GM23338 (cell line): Measurements from ENCODE around the gene NET1. TPM values are rescaled to one million over a fixed set of nuclear protein-coding genes. Genes with fewer than 3 reads are reported as not detected.

Experiments used
- ATAC-seq: fragments of 200-7000 bp; cut with Tn5 transposase; 3 replicates; pipeline ENCODE4 v1.9.1; 2020
- DNase-seq: peaks from one replicate; pipeline ENCODE4 v3.0.0-alpha.2; 2015; ENCODE audit warnings: low spot score
- H2AFZ ChIP-seq: fragments of 200-600 bp; sonication (generic); 2 replicates; pipeline ENCODE4 v1.8.0; 2016; ENCODE audit warnings: antibody characterized with exemption, mild to moderate bottlenecking, moderate library complexity
- H3F3A ChIP-seq: fragments of 200-600 bp; sonication (generic); replicated peaks from 2 replicates; pipeline ENCODE4 v1.8.0; 2017; ENCODE audit warnings: antibody characterized with exemption, mixed run types, low read depth
- H3K27ac ChIP-seq: fragments of 200-600 bp; sonication (generic); 2 replicates; pipeline ENCODE4 v1.6.1; 2016; ENCODE audit warnings: low read depth
- H3K27me3 ChIP-seq: fragments of 200-600 bp; sonication (generic); 2 replicates; pipeline ENCODE4 v1.8.0; 2016; ENCODE audit warnings: mild to moderate bottlenecking, mixed run types, moderate library complexity; ENCODE audit not compliant: insufficient read depth
- H3K36me3 ChIP-seq: fragments of 200-600 bp; sonication (generic); 2 replicates; pipeline ENCODE4 v1.8.0; 2016; ENCODE audit warnings: mild to moderate bottlenecking; ENCODE audit not compliant: insufficient read depth
- H3K4me1 ChIP-seq: fragments of 200-600 bp; sonication (generic); 2 replicates; pipeline ENCODE4 v1.8.0; 2016; ENCODE audit warnings: mild to moderate bottlenecking, moderate library complexity; ENCODE audit not compliant: insufficient read depth
- H3K4me2 ChIP-seq: fragments of 200-600 bp; sonication (generic); 2 replicates; pipeline ENCODE4 v1.7.1; 2017; ENCODE audit warnings: mixed run types
- H3K4me3 ChIP-seq: fragments of 200-600 bp; sonication (generic); 2 replicates; pipeline ENCODE4 v1.6.1; 2016; ENCODE audit warnings: mixed run types
- H3K79me2 ChIP-seq: fragments of 200-600 bp; sonication (generic); replicated peaks from 2 replicates; pipeline ENCODE4 v1.8.0; 2017; ENCODE audit warnings: mild to moderate bottlenecking; ENCODE audit not compliant: insufficient read depth
- H3K9me2 ChIP-seq: fragments of 200-600 bp; sonication (generic); 2 replicates; pipeline ENCODE4 v1.8.0; 2017; ENCODE audit not compliant: insufficient read depth
- H4K20me1 ChIP-seq: fragments of 200-600 bp; sonication (generic); replicated peaks from 2 replicates; pipeline ENCODE4 v1.8.0; 2017; ENCODE audit warnings: mild to moderate bottlenecking; ENCODE audit not compliant: insufficient read depth
- H3K27ac Mint-ChIP-seq: 2 replicates; pipeline ENCODE4 v1.8.0; 2020; ENCODE audit warnings: inconsistent platforms, mild to moderate bottlenecking, moderate library complexity, mixed read lengths
- H3K27me3 Mint-ChIP-seq: 3 replicates; pipeline ENCODE4 v1.8.0; 2022; ENCODE audit warnings: low read depth, mild to moderate bottlenecking, moderate library complexity, mixed read lengths, inconsistent platforms; ENCODE audit not compliant: insufficient read depth, poor library complexity
- H3K36me3 Mint-ChIP-seq: 3 replicates; pipeline ENCODE4 v1.8.0; 2021; ENCODE audit warnings: low read depth, mild to moderate bottlenecking, inconsistent platforms, moderate library complexity, mixed read lengths
- H3K4me1 Mint-ChIP-seq: 3 replicates; pipeline ENCODE4 v1.8.0; 2020; ENCODE audit warnings: mild to moderate bottlenecking, inconsistent platforms, mixed read lengths
- H3K4me3 Mint-ChIP-seq: 3 replicates; pipeline ENCODE4 v1.8.0; 2021; ENCODE audit warnings: moderate library complexity, mild to moderate bottlenecking, inconsistent platforms, mixed read lengths
- H3K9me3 Mint-ChIP-seq: 3 replicates; pipeline ENCODE4 v1.8.0; 2020; ENCODE audit warnings: moderate library complexity, mild to moderate bottlenecking, inconsistent platforms, mixed read lengths
- CREB1 ChIP-seq: fragments of 250-450 bp; sonication (Bioruptor Pico); IDR thresholded peaks from 2 replicates; pipeline ENCODE4 v1.5.0; 2020; ENCODE audit warnings: low read depth, mild to moderate bottlenecking, moderate library complexity
- EZH2 ChIP-seq: fragments of 200-600 bp; sonication (generic); IDR thresholded peaks from one replicate; pipeline ENCODE4 v1.8.0; 2017; ENCODE audit warnings: antibody characterized with exemption, mild to moderate bottlenecking, low read depth; ENCODE audit not compliant: unreplicated experiment
- EZH2phosphoT487 ChIP-seq: fragments of 200-600 bp; sonication (generic); IDR thresholded peaks from one replicate; pipeline ENCODE4 v1.8.1; 2018; ENCODE audit warnings: antibody characterized with exemption; ENCODE audit not compliant: unreplicated experiment
- JUNB ChIP-seq: IDR thresholded peaks from one replicate; pipeline ENCODE4 v1.6.1; 2016; ENCODE audit warnings: antibody characterized with exemption; ENCODE audit not compliant: unreplicated experiment
- NANOG ChIP-seq: IDR thresholded peaks from 2 replicates; pipeline ENCODE4 v1.6.1; 2016; ENCODE audit warnings: antibody characterized with exemption, borderline replicate concordance
- POLR2AphosphoS5 ChIP-seq: IDR thresholded peaks from 2 replicates; pipeline ENCODE4 v1.6.1; 2016; ENCODE audit warnings: antibody characterized with exemption, low read depth
- STAT1 ChIP-seq: IDR thresholded peaks from one replicate; pipeline ENCODE4 v1.6.1; 2016; ENCODE audit warnings: antibody characterized with exemption; ENCODE audit not compliant: unreplicated experiment
- ZNF331 ChIP-seq: fragments of 250-450 bp; sonication (Bioruptor Pico); IDR thresholded peaks from 2 replicates; pipeline ENCODE4 v1.5.0; 2020; ENCODE audit warnings: low read depth, mild to moderate bottlenecking, moderate library complexity
- polyA plus RNA-seq: library from polyadenylated mRNA; unstranded; fragments of >200 nt; fragmentation: Nextera tagmentation; extraction: Ambion mirVana; gene quantifications from 2 replicates; pipeline ENCODE4 v1.2.1, GENCODE V29; 2016
- total RNA-seq: library from RNA; depleted of rRNA; stranded (reverse); fragments of >200 nt; shearing (Covaris generic); gene quantifications from 2 replicates; pipeline ENCODE4 v1.2.3, GENCODE V29; 2014
- TF ChIP-seq, protein P1 (sequence below), 2 experiments: fragments of 200-600 bp in 1 of 2; sonication (generic) in 1 of 2; conservative IDR thresholded peaks; 2 replicates each; pipeline versions ENCODE4 v1.5.1 to v1.6.1; 2016 to 2017; ENCODE audit warnings: antibody characterized with exemption in 2 of 2, low read depth in 2 of 2, mild to moderate bottlenecking in 2 of 2, moderate library complexity in 1 of 2
- TF ChIP-seq, protein P2 (sequence below): IDR thresholded peaks from one replicate; pipeline ENCODE4 v1.6.1; 2018; ENCODE audit warnings: antibody characterized with exemption; ENCODE audit not compliant: unreplicated experiment
- TF ChIP-seq, protein P3 (sequence below): IDR thresholded peaks from 2 replicates; pipeline ENCODE4 v1.6.1; 2016; ENCODE audit warnings: antibody characterized with exemption
- TF ChIP-seq, protein P4 (sequence below): fragments of 250-450 bp; sonication (Bioruptor Pico); IDR thresholded peaks from 2 replicates; pipeline ENCODE4 v1.5.0; 2020; ENCODE audit warnings: mild to moderate bottlenecking, moderate library complexity

NET1 gene
- total and polyA plus RNA-seq, 2 experiments from 2014 or later = 47.9 to 93.9 TPM

DNA sequence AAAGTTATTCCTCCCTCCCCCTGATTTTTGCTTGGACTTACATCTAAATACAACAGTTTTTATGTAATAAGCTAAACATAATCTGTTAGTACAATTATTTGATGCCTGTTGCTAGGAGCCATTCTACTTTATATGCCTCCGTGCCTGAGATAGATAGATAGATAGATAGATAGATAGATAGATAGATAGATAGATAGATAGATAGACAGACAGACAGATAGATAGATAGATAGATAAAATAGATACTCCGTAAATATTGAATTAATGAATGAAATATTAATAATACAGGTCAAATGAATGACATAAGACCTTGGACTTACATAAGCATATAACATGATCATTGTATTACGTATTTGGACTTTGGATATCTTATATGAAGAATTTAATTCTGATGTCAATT, 23.0 kb downstream of the NET1 start (continued):
- TF ChIP-seq, protein P1, sequence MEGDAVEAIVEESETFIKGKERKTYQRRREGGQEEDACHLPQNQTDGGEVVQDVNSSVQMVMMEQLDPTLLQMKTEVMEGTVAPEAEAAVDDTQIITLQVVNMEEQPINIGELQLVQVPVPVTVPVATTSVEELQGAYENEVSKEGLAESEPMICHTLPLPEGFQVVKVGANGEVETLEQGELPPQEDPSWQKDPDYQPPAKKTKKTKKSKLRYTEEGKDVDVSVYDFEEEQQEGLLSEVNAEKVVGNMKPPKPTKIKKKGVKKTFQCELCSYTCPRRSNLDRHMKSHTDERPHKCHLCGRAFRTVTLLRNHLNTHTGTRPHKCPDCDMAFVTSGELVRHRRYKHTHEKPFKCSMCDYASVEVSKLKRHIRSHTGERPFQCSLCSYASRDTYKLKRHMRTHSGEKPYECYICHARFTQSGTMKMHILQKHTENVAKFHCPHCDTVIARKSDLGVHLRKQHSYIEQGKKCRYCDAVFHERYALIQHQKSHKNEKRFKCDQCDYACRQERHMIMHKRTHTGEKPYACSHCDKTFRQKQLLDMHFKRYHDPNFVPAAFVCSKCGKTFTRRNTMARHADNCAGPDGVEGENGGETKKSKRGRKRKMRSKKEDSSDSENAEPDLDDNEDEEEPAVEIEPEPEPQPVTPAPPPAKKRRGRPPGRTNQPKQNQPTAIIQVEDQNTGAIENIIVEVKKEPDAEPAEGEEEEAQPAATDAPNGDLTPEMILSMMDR (conservative IDR thresholded peaks at IDR 0.05; ENCODE audit: low read depth in 2 of 2) = no peak
- TF ChIP-seq JUNB = no peak
- TF ChIP-seq NANOG = no peak
- TF ChIP-seq, protein P2, sequence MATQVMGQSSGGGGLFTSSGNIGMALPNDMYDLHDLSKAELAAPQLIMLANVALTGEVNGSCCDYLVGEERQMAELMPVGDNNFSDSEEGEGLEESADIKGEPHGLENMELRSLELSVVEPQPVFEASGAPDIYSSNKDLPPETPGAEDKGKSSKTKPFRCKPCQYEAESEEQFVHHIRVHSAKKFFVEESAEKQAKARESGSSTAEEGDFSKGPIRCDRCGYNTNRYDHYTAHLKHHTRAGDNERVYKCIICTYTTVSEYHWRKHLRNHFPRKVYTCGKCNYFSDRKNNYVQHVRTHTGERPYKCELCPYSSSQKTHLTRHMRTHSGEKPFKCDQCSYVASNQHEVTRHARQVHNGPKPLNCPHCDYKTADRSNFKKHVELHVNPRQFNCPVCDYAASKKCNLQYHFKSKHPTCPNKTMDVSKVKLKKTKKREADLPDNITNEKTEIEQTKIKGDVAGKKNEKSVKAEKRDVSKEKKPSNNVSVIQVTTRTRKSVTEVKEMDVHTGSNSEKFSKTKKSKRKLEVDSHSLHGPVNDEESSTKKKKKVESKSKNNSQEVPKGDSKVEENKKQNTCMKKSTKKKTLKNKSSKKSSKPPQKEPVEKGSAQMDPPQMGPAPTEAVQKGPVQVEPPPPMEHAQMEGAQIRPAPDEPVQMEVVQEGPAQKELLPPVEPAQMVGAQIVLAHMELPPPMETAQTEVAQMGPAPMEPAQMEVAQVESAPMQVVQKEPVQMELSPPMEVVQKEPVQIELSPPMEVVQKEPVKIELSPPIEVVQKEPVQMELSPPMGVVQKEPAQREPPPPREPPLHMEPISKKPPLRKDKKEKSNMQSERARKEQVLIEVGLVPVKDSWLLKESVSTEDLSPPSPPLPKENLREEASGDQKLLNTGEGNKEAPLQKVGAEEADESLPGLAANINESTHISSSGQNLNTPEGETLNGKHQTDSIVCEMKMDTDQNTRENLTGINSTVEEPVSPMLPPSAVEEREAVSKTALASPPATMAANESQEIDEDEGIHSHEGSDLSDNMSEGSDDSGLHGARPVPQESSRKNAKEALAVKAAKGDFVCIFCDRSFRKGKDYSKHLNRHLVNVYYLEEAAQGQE = no peak
- no peak for TF ChIP-seq ZNF331 (CRISPR knock-in tag)
- TF ChIP-seq EZH2 = no peak
- TF ChIP-seq POLR2AphosphoS5 = no peak
- TF ChIP-seq STAT1 = no peak

DNA sequence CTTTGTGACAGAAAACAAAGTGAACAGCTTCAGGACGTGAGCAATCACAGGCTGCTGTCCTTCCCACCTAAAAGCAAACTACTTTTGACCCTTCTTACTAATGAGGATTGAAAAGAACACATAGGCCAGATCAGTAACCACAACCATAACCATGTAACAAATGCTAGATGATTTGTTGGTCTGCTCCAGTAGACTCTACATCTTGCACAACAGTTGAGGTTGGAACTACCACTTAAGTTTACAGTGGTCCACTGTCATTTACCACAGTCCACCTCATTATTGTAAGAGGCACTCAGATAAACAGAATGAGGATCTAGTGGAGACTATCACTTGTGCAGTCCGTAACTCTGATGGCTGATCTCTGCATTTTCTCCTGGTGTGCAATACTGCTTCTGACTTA, 27.8 kb downstream of the NET1 start:
- H3K4me1 ChIP-seq = no peaks in the 10 kb centered on the region; the same call in 1 of the 2 replicates
- no peaks in the 10 kb centered on the region; the same call in 2 of the 3 replicates for H3K36me3 Mint-ChIP-seq
- no peaks in the 10 kb centered on the region; the same call in 1 of the 2 replicates for H4K20me1 ChIP-seq
- peaks cover 30% of the 10 kb centered on the region for H3K79me2 ChIP-seq
- no peaks in the 10 kb centered on the region for H3K9me3 Mint-ChIP-seq
- H3K4me3 ChIP-seq = no peak overlapping the region
- H3K36me3 ChIP-seq = no peaks in the 10 kb centered on the region
- no peaks in the 10 kb centered on the region for H3K9me2 ChIP-seq
- no peaks in the 10 kb centered on the region for H3K27me3 ChIP-seq
- ATAC-seq = no peak
- no peak overlapping the region for H3K27ac ChIP-seq
- H3F3A ChIP-seq = no peaks in the 10 kb centered on the region
- TF ChIP-seq, protein P3, sequence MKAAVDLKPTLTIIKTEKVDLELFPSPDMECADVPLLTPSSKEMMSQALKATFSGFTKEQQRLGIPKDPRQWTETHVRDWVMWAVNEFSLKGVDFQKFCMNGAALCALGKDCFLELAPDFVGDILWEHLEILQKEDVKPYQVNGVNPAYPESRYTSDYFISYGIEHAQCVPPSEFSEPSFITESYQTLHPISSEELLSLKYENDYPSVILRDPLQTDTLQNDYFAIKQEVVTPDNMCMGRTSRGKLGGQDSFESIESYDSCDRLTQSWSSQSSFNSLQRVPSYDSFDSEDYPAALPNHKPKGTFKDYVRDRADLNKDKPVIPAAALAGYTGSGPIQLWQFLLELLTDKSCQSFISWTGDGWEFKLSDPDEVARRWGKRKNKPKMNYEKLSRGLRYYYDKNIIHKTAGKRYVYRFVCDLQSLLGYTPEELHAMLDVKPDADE = no peak
- TF ChIP-seq JUNB = no peak
- TF ChIP-seq STAT1 = no peak
- no peak for TF ChIP-seq EZH2
- no peak for TF ChIP-seq ZNF331 (CRISPR knock-in tag)
- TF ChIP-seq, protein P4, sequence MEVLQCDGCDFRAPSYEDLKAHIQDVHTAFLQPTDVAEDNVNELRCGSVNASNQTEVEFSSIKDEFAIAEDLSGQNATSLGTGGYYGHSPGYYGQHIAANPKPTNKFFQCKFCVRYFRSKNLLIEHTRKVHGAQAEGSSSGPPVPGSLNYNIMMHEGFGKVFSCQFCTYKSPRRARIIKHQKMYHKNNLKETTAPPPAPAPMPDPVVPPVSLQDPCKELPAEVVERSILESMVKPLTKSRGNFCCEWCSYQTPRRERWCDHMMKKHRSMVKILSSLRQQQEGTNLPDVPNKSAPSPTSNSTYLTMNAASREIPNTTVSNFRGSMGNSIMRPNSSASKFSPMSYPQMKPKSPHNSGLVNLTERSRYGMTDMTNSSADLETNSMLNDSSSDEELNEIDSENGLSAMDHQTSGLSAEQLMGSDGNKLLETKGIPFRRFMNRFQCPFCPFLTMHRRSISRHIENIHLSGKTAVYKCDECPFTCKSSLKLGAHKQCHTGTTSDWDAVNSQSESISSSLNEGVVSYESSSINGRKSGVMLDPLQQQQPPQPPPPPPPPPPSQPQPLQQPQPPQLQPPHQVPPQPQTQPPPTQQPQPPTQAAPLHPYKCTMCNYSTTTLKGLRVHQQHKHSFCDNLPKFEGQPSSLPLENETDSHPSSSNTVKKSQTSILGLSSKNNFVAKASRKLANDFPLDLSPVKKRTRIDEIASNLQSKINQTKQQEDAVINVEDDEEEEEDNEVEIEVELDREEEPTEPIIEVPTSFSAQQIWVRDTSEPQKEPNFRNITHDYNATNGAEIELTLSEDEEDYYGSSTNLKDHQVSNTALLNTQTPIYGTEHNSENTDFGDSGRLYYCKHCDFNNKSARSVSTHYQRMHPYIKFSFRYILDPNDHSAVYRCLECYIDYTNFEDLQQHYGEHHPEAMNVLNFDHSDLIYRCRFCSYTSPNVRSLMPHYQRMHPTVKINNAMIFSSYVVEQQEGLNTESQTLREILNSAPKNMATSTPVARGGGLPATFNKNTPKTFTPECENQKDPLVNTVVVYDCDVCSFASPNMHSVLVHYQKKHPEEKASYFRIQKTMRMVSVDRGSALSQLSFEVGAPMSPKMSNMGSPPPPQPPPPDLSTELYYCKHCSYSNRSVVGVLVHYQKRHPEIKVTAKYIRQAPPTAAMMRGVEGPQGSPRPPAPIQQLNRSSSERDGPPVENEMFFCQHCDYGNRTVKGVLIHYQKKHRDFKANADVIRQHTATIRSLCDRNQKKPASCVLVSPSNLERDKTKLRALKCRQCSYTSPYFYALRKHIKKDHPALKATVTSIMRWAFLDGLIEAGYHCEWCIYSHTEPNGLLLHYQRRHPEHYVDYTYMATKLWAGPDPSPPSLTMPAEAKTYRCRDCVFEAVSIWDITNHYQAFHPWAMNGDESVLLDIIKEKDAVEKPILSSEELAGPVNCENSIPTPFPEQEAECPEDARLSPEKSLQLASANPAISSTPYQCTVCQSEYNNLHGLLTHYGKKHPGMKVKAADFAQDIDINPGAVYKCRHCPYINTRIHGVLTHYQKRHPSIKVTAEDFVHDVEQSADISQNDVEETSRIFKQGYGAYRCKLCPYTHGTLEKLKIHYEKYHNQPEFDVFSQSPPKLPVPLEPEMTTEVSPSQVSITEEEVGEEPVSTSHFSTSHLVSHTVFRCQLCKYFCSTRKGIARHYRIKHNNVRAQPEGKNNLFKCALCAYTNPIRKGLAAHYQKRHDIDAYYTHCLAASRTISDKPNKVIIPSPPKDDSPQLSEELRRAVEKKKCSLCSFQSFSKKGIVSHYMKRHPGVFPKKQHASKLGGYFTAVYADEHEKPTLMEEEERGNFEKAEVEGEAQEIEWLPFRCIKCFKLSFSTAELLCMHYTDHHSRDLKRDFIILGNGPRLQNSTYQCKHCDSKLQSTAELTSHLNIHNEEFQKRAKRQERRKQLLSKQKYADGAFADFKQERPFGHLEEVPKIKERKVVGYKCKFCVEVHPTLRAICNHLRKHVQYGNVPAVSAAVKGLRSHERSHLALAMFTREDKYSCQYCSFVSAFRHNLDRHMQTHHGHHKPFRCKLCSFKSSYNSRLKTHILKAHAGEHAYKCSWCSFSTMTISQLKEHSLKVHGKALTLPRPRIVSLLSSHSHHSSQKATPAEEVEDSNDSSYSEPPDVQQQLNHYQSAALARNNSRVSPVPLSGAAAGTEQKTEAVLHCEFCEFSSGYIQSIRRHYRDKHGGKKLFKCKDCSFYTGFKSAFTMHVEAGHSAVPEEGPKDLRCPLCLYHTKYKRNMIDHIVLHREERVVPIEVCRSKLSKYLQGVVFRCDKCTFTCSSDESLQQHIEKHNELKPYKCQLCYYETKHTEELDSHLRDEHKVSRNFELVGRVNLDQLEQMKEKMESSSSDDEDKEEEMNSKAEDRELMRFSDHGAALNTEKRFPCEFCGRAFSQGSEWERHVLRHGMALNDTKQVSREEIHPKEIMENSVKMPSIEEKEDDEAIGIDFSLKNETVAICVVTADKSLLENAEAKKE (CRISPR knock-in tag) = no peak
- no peak for TF ChIP-seq CREB1
- no peak for TF ChIP-seq EZH2phosphoT487
- no peak overlapping the region for H3K27ac Mint-ChIP-seq
- H3K27me3 Mint-ChIP-seq = no peaks in the 10 kb centered on the region
- H3K4me2 ChIP-seq = no peak overlapping the region
- H2AFZ ChIP-seq = no peak overlapping the region
- peaks cover 3% of the 10 kb centered on the region; the same call in 1 of the 3 replicates for H3K4me1 Mint-ChIP-seq
- no peak overlapping the region for H3K4me3 Mint-ChIP-seq
- no peak for DNase-seq
